IMR-90 (cell line): Measurements from ENCODE around the gene HNRNPR. TPM values are rescaled to one million over a fixed set of nuclear protein-coding genes. Genes with fewer than 3 reads are reported as not detected.

ENCODE experiments used
- ATAC-seq: fragments of 200-7000 bp; cut with Tn5 transposase; 2 replicates; pipeline ENCODE4 v1.9.1; 2020; ENCODE audit warnings: low read depth, mild to moderate bottlenecking, moderate library complexity
- BruUV-seq: library from RNA; stranded (reverse); fragments of 400-500 nt; replicated peaks from 2 replicates; lab custom pipeline; 2021; lab: Mats Ljungman, UMichigan
- CTCF ChIA-PET: fragments of 300-600 bp; formaldehyde crosslinking; extraction: SDS; loops from one replicate; lab custom pipeline; 2021; ENCODE audit warnings: antibody characterized with exemption; lab: Yijun Ruan, JAX
- POLR2A ChIA-PET: fragments of 300-600 bp; sonication (Branson Sonifier 250); formaldehyde crosslinking; loops from one replicate; lab custom pipeline; 2022; ENCODE audit warnings: antibody characterized with exemption; ENCODE audit not compliant: unreplicated experiment; lab: Charles Lee
- DNase-seq: peaks from one replicate; pipeline ENCODE4 v3.0.0; 2013
- H2AFZ ChIP-seq: replicated peaks from 2 replicates; pipeline ENCODE3; 2013; ENCODE audit warnings: low read length, mild to moderate bottlenecking; ENCODE audit not compliant: poor library complexity
- H2AK5ac ChIP-seq: 2 replicates; pipeline ENCODE4 v1.6.1; 2013; ENCODE audit warnings: low read depth, low read length, inconsistent platforms
- H2AK9ac ChIP-seq: replicated peaks from 2 replicates; pipeline ENCODE3; 2013; ENCODE audit warnings: mild to moderate bottlenecking, low read depth, low read length, moderate library complexity; ENCODE audit not compliant: poor library complexity
- H2BK120ac ChIP-seq: 2 replicates; pipeline ENCODE4 v1.6.1; 2013; ENCODE audit warnings: low read depth, low read length, inconsistent platforms
- H2BK15ac ChIP-seq: 3 replicates; pipeline ENCODE4 v1.6.1; 2013; ENCODE audit warnings: low read depth, low read length, inconsistent platforms
- H2BK20ac ChIP-seq: 2 replicates; pipeline ENCODE4 v1.6.1; 2013; ENCODE audit warnings: low read depth, mild to moderate bottlenecking, inconsistent platforms, low read length, moderate library complexity
- H2BK5ac ChIP-seq: 2 replicates; pipeline ENCODE4 v1.6.1; 2013; ENCODE audit warnings: mild to moderate bottlenecking, low read depth, low read length, inconsistent platforms; ENCODE audit not compliant: poor library complexity, severe bottlenecking
- H3K14ac ChIP-seq: replicated peaks from 2 replicates; pipeline ENCODE4 v1.6.1; 2013; ENCODE audit warnings: low read depth, low read length, inconsistent platforms
- H3K18ac ChIP-seq: 2 replicates; pipeline ENCODE4 v1.6.1; 2013; ENCODE audit warnings: low read depth, low read length, control low read depth
- H3K23ac ChIP-seq: 2 replicates; pipeline ENCODE4 v1.6.1; 2013; ENCODE audit warnings: low read depth, low read length, inconsistent platforms
- H3K27ac ChIP-seq: 2 replicates; pipeline ENCODE4 v1.5.1; 2013; ENCODE audit warnings: mild to moderate bottlenecking, control low read depth, low read length; ENCODE audit not compliant: insufficient read depth
- H3K27me3 ChIP-seq: 2 replicates; pipeline ENCODE4 v1.6.1; 2013; ENCODE audit warnings: low read length; ENCODE audit not compliant: control insufficient read depth, insufficient read depth
- H3K36me3 ChIP-seq: 2 replicates; pipeline ENCODE4 v1.6.1; 2013; ENCODE audit warnings: low read length, mixed read lengths; ENCODE audit not compliant: control insufficient read depth, insufficient read depth
- H3K4ac ChIP-seq: 2 replicates; pipeline ENCODE4 v1.6.1; 2013; ENCODE audit warnings: low read depth, low read length, inconsistent platforms
- H3K4me1 ChIP-seq: 2 replicates; pipeline ENCODE4 v1.6.1; 2013; ENCODE audit warnings: low read length, mixed read lengths; ENCODE audit not compliant: control insufficient read depth, insufficient read depth
- H3K4me2 ChIP-seq: 2 replicates; pipeline ENCODE4 v1.6.1; 2013; ENCODE audit warnings: low read depth, mild to moderate bottlenecking, control low read depth, low read length, moderate library complexity
- H3K4me3 ChIP-seq: 2 replicates; pipeline ENCODE4 v1.5.1; 2013; ENCODE audit warnings: low read depth, mild to moderate bottlenecking, control low read depth, low read length, moderate library complexity; ENCODE audit not compliant: insufficient read depth
- H3K56ac ChIP-seq: 2 replicates; pipeline ENCODE4 v1.6.1; 2013; ENCODE audit warnings: low read length, inconsistent platforms; ENCODE audit not compliant: insufficient read depth; ENCODE audit errors: extremely low read depth
- H3K79me1 ChIP-seq, 2 experiments: 2 replicates each; pipeline ENCODE4 v1.6.1; 2013; ENCODE audit warnings: low read length in 2 of 2, inconsistent platforms in 1 of 2, low read depth in 1 of 2
- H3K9ac ChIP-seq: 2 replicates; pipeline ENCODE4 v1.6.1; 2013; ENCODE audit warnings: low read depth, low read length, control low read depth
- H3K9me1 ChIP-seq: 2 replicates; pipeline ENCODE4 v1.6.1; 2013; ENCODE audit warnings: low read length, inconsistent platforms; ENCODE audit not compliant: insufficient read depth
- H3K9me3 ChIP-seq: 2 replicates; pipeline ENCODE4 v1.6.1; 2013; ENCODE audit warnings: low read length; ENCODE audit not compliant: control insufficient read depth, insufficient read depth
- H4K20me1 ChIP-seq: 2 replicates; pipeline ENCODE4 v1.6.1; 2013; ENCODE audit warnings: low read length, inconsistent platforms; ENCODE audit not compliant: insufficient read depth
- H4K5ac ChIP-seq: 2 replicates; pipeline ENCODE4 v1.6.1; 2013; ENCODE audit warnings: mild to moderate bottlenecking, low read depth, low read length, control low read depth
- H4K8ac ChIP-seq, 2 experiments: 2 replicates each; pipeline ENCODE4 v1.6.1; 2013; ENCODE audit warnings: low read depth in 2 of 2, low read length in 2 of 2, control low read depth in 1 of 2, inconsistent platforms in 1 of 2
- H4K91ac ChIP-seq: 2 replicates; pipeline ENCODE4 v1.6.1; 2013; ENCODE audit warnings: low read depth, low read length, inconsistent platforms; ENCODE audit not compliant: insufficient read depth
- CEBPB ChIP-seq: IDR thresholded peaks from 2 replicates; pipeline ENCODE4 v1.6.1; 2012; ENCODE audit warnings: low read depth, low read length, improper control_type of control experiment
- ELK1 ChIP-seq: fragments of 150-350 bp; IDR thresholded peaks from 2 replicates; pipeline ENCODE4 v1.6.1; 2016; ENCODE audit warnings: low read depth, mild to moderate bottlenecking, low read length, moderate library complexity, borderline replicate concordance
- FOS ChIP-seq: fragments of 150-350 bp; IDR thresholded peaks from 2 replicates; pipeline ENCODE4 v1.6.1; 2016; ENCODE audit warnings: low read depth, low read length
- RCOR1 ChIP-seq: IDR thresholded peaks from 2 replicates; pipeline ENCODE4 v1.6.1; 2012; ENCODE audit warnings: mild to moderate bottlenecking, low read length, improper control_type of control experiment; ENCODE audit not compliant: insufficient replicate concordance
- WGBS, 2 experiments: methylation state at CpG; one replicate each; pipeline versions ENCODE4 v1.1.5 to v1.1.7; 2013; ENCODE audit warnings: missing lambda C conversion rate in 2 of 2; ENCODE audit not compliant: insufficient read length in 1 of 2; ENCODE audit errors: extremely low coverage in 2 of 2; 5-methylcytosine and 5-hydroxymethylcytosine counted together
- dilution Hi-C: fragments of 300-500 bp; cut with HindIII; formaldehyde crosslinking; loops from one replicate; pipeline ENCODE4 v1.14.3; 2018; ENCODE audit warnings: low sequenced_read_pairs; ENCODE audit not compliant: unreplicated experiment
- in situ Hi-C: fragments of 300-500 bp; cut with MboI; formaldehyde crosslinking; loops from 3 replicates; pipeline ENCODE4 v1.14.3; 2019; ENCODE audit warnings: low sequenced_read_pairs, inconsistent platforms, mixed read lengths
- intact Hi-C: fragments of 100-400 bp; cut with micrococcal nuclease; formaldehyde crosslinking; loops from 2 replicates; pipeline ENCODE4 v1.10.0; 2022
- polyA plus RNA-seq, 3 experiments: library from polyadenylated mRNA; depleted of rRNA; stranded (reverse); fragments of >200 nt; gene quantifications; 2 replicates each; pipeline ENCODE4 v1.2.3, GENCODE V29; 2012; ENCODE audit warnings: low replicate concordance in 1 of 3
- total RNA-seq: library from RNA; depleted of rRNA; stranded (reverse); fragments of >200 nt; gene quantifications from 2 replicates; pipeline ENCODE4 v1.2.3, GENCODE V29; 2012

Gene HNRNPR
- total and polyA plus RNA-seq, 2 of the 4 experiments (the other 2 are of a cell fraction) = 99.7 to 111 TPM

DNA sequence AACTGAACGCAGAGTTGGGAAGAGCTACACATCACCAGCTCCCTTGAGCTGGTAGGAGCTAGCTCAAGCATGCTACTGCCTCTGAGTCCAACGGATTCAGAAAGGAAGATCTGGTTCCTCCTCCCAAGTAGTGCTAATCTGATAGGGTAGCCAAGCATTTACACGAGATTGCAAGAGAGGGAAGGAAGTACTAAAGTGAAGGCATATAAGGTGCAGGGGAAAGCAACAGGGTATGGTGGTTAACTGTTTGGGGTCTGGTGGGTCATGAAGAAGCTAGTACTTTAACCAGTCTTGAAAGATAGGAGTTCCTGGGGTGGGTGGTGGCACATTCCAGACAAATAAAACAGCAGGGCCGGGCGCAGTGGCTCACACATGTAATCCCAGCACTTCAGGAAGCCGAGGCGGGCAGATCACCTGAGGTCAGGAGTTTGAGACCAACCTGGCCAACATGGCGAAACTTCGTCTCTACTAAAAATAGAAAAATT, 45.8 kb upstream of the HNRNPR start:
- Histone ChIP-seq H3K18ac (no peak overlapping the region), H3K9me3 (no peaks in the 10 kb centered on the region), H3K36me3 (no peaks in the 10 kb centered on the region), H2AK5ac (no peak overlapping the region), H3K9ac (no peak overlapping the region), H2BK5ac (no peak overlapping the region), H3K4ac (no peak overlapping the region), H4K91ac (no peak overlapping the region), H3K56ac (no peak overlapping the region), H3K4me2 (no peak overlapping the region), H2BK120ac (no peak overlapping the region), H3K23ac (no peak overlapping the region), H2AK9ac (no peak overlapping the region), H2BK15ac (no peak overlapping the region), H4K5ac (no peak overlapping the region), H3K4me1 (peaks cover 18% of the 10 kb centered on the region), H3K27me3 (no peaks in the 10 kb centered on the region), H3K79me1 (peaks cover 0 to 12% of the 10 kb centered on the region in 2 experiments; a peak in 2 of 4 replicates), H2BK20ac (no peak overlapping the region), H3K9me1 (peaks cover 25% of the 10 kb centered on the region), H3K14ac (no peak overlapping the region), H4K8ac (no peak overlapping the region), H3K4me3 (no peak overlapping the region), H2AFZ (no peak overlapping the region), H3K27ac (no peak overlapping the region), H4K20me1 (0 out of 2 replicates have a peak, but pooled peaks cover 7% of the 10 kb centered on the region)
- no peak for ATAC-seq
- CTCF ChIA-PET = interaction anchor here (1.5 kb wide), 1 partner anchor 14 kb away, joined by 5 read pairs; no protein-coding TSS in a partner anchor
- dilution Hi-C loops (no loop called here), intact Hi-C loops (no loop called here), in situ Hi-C loops (no loop called here)
- POLR2A ChIA-PET = interaction anchor here (0.6 kb wide), 1 partner anchor 11 kb away, joined by 5 read pairs; no protein-coding TSS in a partner anchor
- DNase-seq = no peak
- WGBS, 2 experiments = 78% methylated on average over 9 of the region's 9 CpGs; no CpG with 5 or more reads in 1 of the 2 experiments
- BruUV-seq = no TSS peak
- TF ChIP-seq ELK1 = no peak
- no peak for TF ChIP-seq FOS
- TF ChIP-seq CEBPB = no peak
- TF ChIP-seq RCOR1 = no peak
